ENCODE data around the gene CDKAL1. TPM values are rescaled to one million over a fixed set of nuclear protein-coding genes. Genes with fewer than 3 reads are reported as not detected.

CDKAL1 gene
- total RNA-seq, 1 donor from 2014 or later = 14.8 TPM

GRCh38 chr6:21200134-21200870 is 666.0 kb downstream of the CDKAL1 start:
- no peak overlapping the region for H3K27ac Mint-ChIP-seq (ENCODE audit: unreplicated experiment)
- no peak for DNase-seq (ENCODE audit: extremely low spot score, unreplicated experiment)

DNA sequence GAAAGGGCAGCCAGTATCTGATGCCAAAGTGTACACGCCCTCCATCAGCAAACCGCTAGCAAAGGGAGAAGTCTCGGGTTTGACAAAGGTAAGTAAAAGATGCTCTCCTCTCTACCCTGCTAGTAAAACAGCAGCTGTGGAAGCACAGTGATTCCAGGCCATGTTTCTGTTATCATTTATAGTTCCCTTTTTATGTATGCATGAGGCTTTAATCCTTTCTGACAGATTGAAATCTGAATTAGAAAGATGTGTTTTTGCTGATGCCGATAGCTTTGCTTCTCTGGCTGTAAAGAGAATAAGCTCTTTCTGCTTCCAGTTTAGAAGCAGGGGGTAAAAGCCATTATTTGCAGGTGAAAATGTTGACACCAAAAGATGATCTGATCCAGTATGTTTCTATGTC is 666.9 kb downstream of the CDKAL1 start:
- Mint-ChIP-seq H3K27ac (ENCODE audit: unreplicated experiment) (no peak overlapping the region), H3K4me1 (ENCODE audit: unreplicated experiment) (peaks cover 4% of the 10 kb centered on the region), H3K4me3 (ENCODE audit: unreplicated experiment) (no peak overlapping the region), H3K27me3 (ENCODE audit: unreplicated experiment) (no peaks in the 10 kb centered on the region), H3K36me3 (ENCODE audit: unreplicated experiment) (peaks cover 4% of the 10 kb centered on the region), H3K9me3 (ENCODE audit: unreplicated experiment) (no peaks in the 10 kb centered on the region)
- no peak for DNase-seq (ENCODE audit: extremely low spot score, unreplicated experiment)
- TF ChIP-seq, protein P1, sequence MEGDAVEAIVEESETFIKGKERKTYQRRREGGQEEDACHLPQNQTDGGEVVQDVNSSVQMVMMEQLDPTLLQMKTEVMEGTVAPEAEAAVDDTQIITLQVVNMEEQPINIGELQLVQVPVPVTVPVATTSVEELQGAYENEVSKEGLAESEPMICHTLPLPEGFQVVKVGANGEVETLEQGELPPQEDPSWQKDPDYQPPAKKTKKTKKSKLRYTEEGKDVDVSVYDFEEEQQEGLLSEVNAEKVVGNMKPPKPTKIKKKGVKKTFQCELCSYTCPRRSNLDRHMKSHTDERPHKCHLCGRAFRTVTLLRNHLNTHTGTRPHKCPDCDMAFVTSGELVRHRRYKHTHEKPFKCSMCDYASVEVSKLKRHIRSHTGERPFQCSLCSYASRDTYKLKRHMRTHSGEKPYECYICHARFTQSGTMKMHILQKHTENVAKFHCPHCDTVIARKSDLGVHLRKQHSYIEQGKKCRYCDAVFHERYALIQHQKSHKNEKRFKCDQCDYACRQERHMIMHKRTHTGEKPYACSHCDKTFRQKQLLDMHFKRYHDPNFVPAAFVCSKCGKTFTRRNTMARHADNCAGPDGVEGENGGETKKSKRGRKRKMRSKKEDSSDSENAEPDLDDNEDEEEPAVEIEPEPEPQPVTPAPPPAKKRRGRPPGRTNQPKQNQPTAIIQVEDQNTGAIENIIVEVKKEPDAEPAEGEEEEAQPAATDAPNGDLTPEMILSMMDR (IDR thresholded peaks at IDR 0.05) = no peak

More at GRCh38 chr6:21200134-21200870, 666.0 kb downstream of the CDKAL1 start:
- no peak overlapping the region for H3K4me3 Mint-ChIP-seq (ENCODE audit: unreplicated experiment)
- H3K36me3 Mint-ChIP-seq (ENCODE audit: unreplicated experiment) = peaks cover 1% of the 10 kb centered on the region
- H3K4me1 Mint-ChIP-seq (ENCODE audit: unreplicated experiment) = peaks cover 4% of the 10 kb centered on the region
- no peaks in the 10 kb centered on the region for H3K9me3 Mint-ChIP-seq (ENCODE audit: unreplicated experiment)
- H3K27me3 Mint-ChIP-seq (ENCODE audit: unreplicated experiment) = no peaks in the 10 kb centered on the region
- TF ChIP-seq, protein P1 (IDR thresholded peaks at IDR 0.05) = no peak

- TF ChIP-seq, protein P1 (IDR thresholded peaks at IDR 0.05) = no peak
- H3K36me3 Mint-ChIP-seq (ENCODE audit: unreplicated experiment) = peaks cover 7% of the 10 kb centered on the region
- H3K27ac Mint-ChIP-seq (ENCODE audit: unreplicated experiment) = no peak overlapping the region
- no peaks in the 10 kb centered on the region for H3K9me3 Mint-ChIP-seq (ENCODE audit: unreplicated experiment)
- H3K4me1 Mint-ChIP-seq (ENCODE audit: unreplicated experiment) = peaks cover 4% of the 10 kb centered on the region
- no peak overlapping the region for H3K4me3 Mint-ChIP-seq (ENCODE audit: unreplicated experiment)
- no peaks in the 10 kb centered on the region for H3K27me3 Mint-ChIP-seq (ENCODE audit: unreplicated experiment)
- DNase-seq (ENCODE audit: extremely low spot score, unreplicated experiment) = no peak
Observed at GRCh38 chr6:21201637-21202350, 667.5 kb downstream of the CDKAL1 start.

GRCh38 chr6:21202521-21202920 is 668.3 kb downstream of the CDKAL1 start:
- TF ChIP-seq, protein P1 (IDR thresholded peaks at IDR 0.05) = no peak
- no peak for DNase-seq (ENCODE audit: extremely low spot score, unreplicated experiment)
- H3K4me1 Mint-ChIP-seq (ENCODE audit: unreplicated experiment) = peaks cover 4% of the 10 kb centered on the region
- H3K9me3 Mint-ChIP-seq (ENCODE audit: unreplicated experiment) = no peaks in the 10 kb centered on the region
- no peak overlapping the region for H3K4me3 Mint-ChIP-seq (ENCODE audit: unreplicated experiment)
- H3K27ac Mint-ChIP-seq (ENCODE audit: unreplicated experiment) = no peak overlapping the region
- peaks cover 7% of the 10 kb centered on the region for H3K36me3 Mint-ChIP-seq (ENCODE audit: unreplicated experiment)
- H3K27me3 Mint-ChIP-seq (ENCODE audit: unreplicated experiment) = no peaks in the 10 kb centered on the region

GRCh38 chr6:21204951-21205350 is 670.7 kb downstream of the CDKAL1 start:
- DNase-seq (ENCODE audit: extremely low spot score, unreplicated experiment) = no peak
- H3K9me3 Mint-ChIP-seq (ENCODE audit: unreplicated experiment) = no peaks in the 10 kb centered on the region
- H3K27ac Mint-ChIP-seq (ENCODE audit: unreplicated experiment) = no peak overlapping the region
- no peak overlapping the region for H3K4me3 Mint-ChIP-seq (ENCODE audit: unreplicated experiment)
- H3K27me3 Mint-ChIP-seq (ENCODE audit: unreplicated experiment) = no peaks in the 10 kb centered on the region
- TF ChIP-seq, protein P1 (IDR thresholded peaks at IDR 0.05) = no peak
- H3K36me3 Mint-ChIP-seq (ENCODE audit: unreplicated experiment) = peaks cover 9% of the 10 kb centered on the region
- H3K4me1 Mint-ChIP-seq (ENCODE audit: unreplicated experiment) = peaks cover 4% of the 10 kb centered on the region

All from osteocyte (in vitro differentiated cells).